ENCODE data around the gene TFF3. TPM values are rescaled to one million over a fixed set of nuclear protein-coding genes. Genes with fewer than 3 reads are reported as not detected.
A peak's percentile ranks its signal among the peaks of the same experiment; 100 is the strongest.
"Not testable (repeated sequence)": the region's sequence is repeated elsewhere in the genome, so short reads cannot be mapped to it uniquely, and the experiment has no call there.

The TFF3 gene
- total and polyA plus RNA-seq, 2 experiments from 2014 or later, result 1.2 to 3.3 TPM

DNA sequence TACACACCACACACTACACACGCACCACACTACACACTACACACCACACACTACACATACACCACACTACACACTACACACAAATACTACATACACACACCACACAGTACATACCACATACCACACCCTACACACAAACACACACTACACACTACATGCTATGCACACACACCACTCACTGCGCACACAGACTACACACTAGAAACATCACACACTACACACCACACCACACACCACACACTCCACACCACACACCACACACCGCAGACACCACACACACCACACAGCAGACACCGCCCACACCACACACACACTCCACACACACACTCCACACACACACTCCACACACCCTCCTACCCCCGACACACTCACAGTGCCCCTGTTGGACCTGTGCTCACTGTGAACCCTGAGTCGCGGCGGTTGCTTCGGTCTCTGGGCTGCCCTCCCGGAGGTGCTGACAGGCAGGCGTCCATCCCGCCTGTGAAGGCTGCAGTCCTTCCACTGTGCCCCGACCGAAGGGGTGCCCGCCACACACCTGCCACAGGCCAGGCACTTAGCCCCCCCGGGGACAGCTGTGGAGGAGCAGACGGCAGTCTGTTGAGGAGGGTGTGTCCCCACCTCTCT, 21.4 kb downstream of the TFF3 start:
- Mint-ChIP-seq H3K27me3 (ENCODE audit: insufficient read depth, low read depth, poor library complexity) (peaks cover 9% of the 10 kb centered on the region), H3K4me3 (no peak overlapping the region), H3K36me3 (ENCODE audit: low read depth) (peaks cover 10% of the 10 kb centered on the region), H3K27ac (no peak overlapping the region), H3K4me1 (peaks cover 11% of the 10 kb centered on the region), H3K9me3 (peaks cover 5% of the 10 kb centered on the region; the same call in 2 of the 3 replicates)
- Histone ChIP-seq H3K4me3 (no peak overlapping the region), H2AFZ (no peak overlapping the region), H3K9me2 (ENCODE audit: insufficient read depth) (no peaks in the 10 kb centered on the region), H3K79me2 (replicated peaks; ENCODE audit: insufficient read depth) (no peaks in the 10 kb centered on the region), H3K27ac (ENCODE audit: low read depth) (no peak overlapping the region), H3F3A (replicated peaks; ENCODE audit: low read depth) (no peaks in the 10 kb centered on the region), H4K20me1 (replicated peaks; ENCODE audit: insufficient read depth) (no peaks in the 10 kb centered on the region), H3K4me1 (ENCODE audit: insufficient read depth) (no peaks in the 10 kb centered on the region), H3K4me2 (no peak overlapping the region), H3K36me3 (ENCODE audit: insufficient read depth) (no peaks in the 10 kb centered on the region), H3K27me3 (ENCODE audit: insufficient read depth) (no peaks in the 10 kb centered on the region)
- DNase-seq (ENCODE audit: low spot score) (no peak), ATAC-seq (no peak)
- TF ChIP-seq, protein P1, sequence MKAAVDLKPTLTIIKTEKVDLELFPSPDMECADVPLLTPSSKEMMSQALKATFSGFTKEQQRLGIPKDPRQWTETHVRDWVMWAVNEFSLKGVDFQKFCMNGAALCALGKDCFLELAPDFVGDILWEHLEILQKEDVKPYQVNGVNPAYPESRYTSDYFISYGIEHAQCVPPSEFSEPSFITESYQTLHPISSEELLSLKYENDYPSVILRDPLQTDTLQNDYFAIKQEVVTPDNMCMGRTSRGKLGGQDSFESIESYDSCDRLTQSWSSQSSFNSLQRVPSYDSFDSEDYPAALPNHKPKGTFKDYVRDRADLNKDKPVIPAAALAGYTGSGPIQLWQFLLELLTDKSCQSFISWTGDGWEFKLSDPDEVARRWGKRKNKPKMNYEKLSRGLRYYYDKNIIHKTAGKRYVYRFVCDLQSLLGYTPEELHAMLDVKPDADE (IDR thresholded peaks at IDR 0.05), result no peak
- TF ChIP-seq STAT1 (IDR thresholded peaks at IDR 0.05; ENCODE audit: unreplicated experiment), result no peak
- no peak for TF ChIP-seq JUNB (IDR thresholded peaks at IDR 0.05; ENCODE audit: unreplicated experiment)

DNA sequence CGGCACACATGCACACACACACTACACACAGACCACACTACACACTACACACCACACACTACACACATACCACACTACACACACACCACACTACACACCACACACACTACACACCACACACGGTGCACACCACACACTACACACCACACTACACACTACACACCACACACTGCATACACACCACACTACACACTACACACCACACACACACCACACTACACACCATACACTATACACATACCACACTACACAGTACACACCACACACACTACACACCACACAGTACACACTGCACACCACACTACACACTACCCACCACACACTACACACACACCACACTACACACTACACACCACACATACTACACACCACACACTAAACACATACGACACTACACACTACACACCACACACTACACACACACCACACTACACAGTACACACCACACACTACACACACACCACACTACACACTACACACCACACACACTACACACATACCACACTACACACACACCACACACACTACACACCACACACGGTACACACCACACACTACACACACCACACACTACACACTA, 22.6 kb downstream of the TFF3 start:
- H3K79me2 ChIP-seq (replicated peaks; ENCODE audit: insufficient read depth); H2AFZ ChIP-seq; H3K27me3 ChIP-seq (ENCODE audit: insufficient read depth); H3K27ac ChIP-seq (ENCODE audit: low read depth); H3K36me3 ChIP-seq (ENCODE audit: insufficient read depth); H3K9me2 ChIP-seq (ENCODE audit: insufficient read depth); H3K4me3 Mint-ChIP-seq; H3F3A ChIP-seq (replicated peaks; ENCODE audit: low read depth); DNase-seq (ENCODE audit: low spot score); H3K4me1 ChIP-seq (ENCODE audit: insufficient read depth); H4K20me1 ChIP-seq (replicated peaks; ENCODE audit: insufficient read depth); H3K9me3 Mint-ChIP-seq; H3K27ac Mint-ChIP-seq; H3K4me3 ChIP-seq; H3K4me1 Mint-ChIP-seq; ATAC-seq; H3K4me2 ChIP-seq: not testable (repeated sequence)
- H3K36me3 Mint-ChIP-seq (ENCODE audit: low read depth), result peaks cover 19% of the 10 kb centered on the region
- peaks cover 11% of the 10 kb centered on the region for H3K27me3 Mint-ChIP-seq (ENCODE audit: insufficient read depth, low read depth, poor library complexity)

DNA sequence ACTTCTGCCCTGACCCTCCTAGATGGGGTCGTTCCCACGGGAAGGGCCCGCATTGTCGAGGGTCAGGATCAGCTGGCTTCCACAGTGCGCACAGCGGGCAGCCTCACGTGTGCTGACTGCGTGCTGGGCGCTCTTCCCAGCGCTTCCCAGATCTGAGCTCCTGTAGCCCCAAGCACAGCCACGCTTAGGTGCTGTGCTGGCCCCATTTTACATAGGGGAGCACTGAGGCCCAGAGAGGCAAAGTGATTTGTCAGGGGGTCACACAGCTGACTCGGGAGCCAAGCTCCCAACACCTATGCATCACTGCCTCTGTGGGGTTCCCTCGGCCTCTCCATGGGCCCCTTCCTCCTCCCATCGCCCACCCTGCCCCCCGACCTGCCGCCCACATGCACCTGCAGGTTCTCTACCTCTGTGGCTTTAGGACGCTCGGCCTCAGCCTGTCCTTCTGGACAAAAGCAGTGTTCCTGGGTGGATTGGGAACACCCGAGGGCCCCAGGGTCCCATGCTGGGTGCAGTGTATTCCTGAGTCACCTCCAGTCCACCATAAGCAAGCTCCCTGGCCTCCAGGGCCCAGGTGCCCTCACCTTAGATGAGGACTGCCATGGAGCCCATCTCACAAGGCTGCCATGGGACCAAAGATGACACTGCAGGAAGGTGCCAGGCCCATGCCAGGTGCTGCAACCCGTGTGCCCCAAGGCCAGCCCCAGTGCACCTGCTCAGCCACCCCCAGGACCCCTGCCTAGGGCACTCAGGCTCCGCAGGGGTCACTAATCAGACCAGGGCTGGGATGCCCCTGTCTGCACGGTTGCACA, 23.3 kb downstream of the TFF3 start:
- H2AFZ ChIP-seq, result no peak overlapping the region
- peak; percentile 22; the same call in 1 of the 3 replicates for ATAC-seq
- H3F3A ChIP-seq (replicated peaks; ENCODE audit: low read depth), result no peaks in the 10 kb centered on the region
- H3K9me2 ChIP-seq (ENCODE audit: insufficient read depth), result no peaks in the 10 kb centered on the region
- no peak for DNase-seq (ENCODE audit: low spot score)
- Mint-ChIP-seq H3K9me3 (peaks cover 9% of the 10 kb centered on the region; the same call in 2 of the 3 replicates), H3K4me3 (no peak overlapping the region), H3K36me3 (ENCODE audit: low read depth) (peaks cover 23% of the 10 kb centered on the region), H3K4me1 (peaks cover 2% of the 10 kb centered on the region; the same call in 2 of the 3 replicates), H3K27ac (no peak overlapping the region), H3K27me3 (ENCODE audit: insufficient read depth, low read depth, poor library complexity) (peaks cover 11% of the 10 kb centered on the region)
- no peaks in the 10 kb centered on the region for H3K27me3 ChIP-seq (ENCODE audit: insufficient read depth)
- TF ChIP-seq NANOG (IDR thresholded peaks at IDR 0.05; ENCODE audit: borderline replicate concordance) (no peak), EZH2phosphoT487 (IDR thresholded peaks at IDR 0.05; ENCODE audit: unreplicated experiment) (no peak), ZNF331 (CRISPR knock-in tag; IDR thresholded peaks at IDR 0.05; ENCODE audit: low read depth) (no peak), CREB1 (CRISPR knock-in tag; IDR thresholded peaks at IDR 0.05; ENCODE audit: low read depth) (no peak), STAT1 (IDR thresholded peaks at IDR 0.05; ENCODE audit: unreplicated experiment) (no peak), EZH2 (IDR thresholded peaks at IDR 0.05; ENCODE audit: low read depth, unreplicated experiment) (no peak), ZNF114 (CRISPR knock-in tag; IDR thresholded peaks at IDR 0.05) (no peak)
- TF ChIP-seq, protein P2, sequence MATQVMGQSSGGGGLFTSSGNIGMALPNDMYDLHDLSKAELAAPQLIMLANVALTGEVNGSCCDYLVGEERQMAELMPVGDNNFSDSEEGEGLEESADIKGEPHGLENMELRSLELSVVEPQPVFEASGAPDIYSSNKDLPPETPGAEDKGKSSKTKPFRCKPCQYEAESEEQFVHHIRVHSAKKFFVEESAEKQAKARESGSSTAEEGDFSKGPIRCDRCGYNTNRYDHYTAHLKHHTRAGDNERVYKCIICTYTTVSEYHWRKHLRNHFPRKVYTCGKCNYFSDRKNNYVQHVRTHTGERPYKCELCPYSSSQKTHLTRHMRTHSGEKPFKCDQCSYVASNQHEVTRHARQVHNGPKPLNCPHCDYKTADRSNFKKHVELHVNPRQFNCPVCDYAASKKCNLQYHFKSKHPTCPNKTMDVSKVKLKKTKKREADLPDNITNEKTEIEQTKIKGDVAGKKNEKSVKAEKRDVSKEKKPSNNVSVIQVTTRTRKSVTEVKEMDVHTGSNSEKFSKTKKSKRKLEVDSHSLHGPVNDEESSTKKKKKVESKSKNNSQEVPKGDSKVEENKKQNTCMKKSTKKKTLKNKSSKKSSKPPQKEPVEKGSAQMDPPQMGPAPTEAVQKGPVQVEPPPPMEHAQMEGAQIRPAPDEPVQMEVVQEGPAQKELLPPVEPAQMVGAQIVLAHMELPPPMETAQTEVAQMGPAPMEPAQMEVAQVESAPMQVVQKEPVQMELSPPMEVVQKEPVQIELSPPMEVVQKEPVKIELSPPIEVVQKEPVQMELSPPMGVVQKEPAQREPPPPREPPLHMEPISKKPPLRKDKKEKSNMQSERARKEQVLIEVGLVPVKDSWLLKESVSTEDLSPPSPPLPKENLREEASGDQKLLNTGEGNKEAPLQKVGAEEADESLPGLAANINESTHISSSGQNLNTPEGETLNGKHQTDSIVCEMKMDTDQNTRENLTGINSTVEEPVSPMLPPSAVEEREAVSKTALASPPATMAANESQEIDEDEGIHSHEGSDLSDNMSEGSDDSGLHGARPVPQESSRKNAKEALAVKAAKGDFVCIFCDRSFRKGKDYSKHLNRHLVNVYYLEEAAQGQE (IDR thresholded peaks at IDR 0.05; ENCODE audit: unreplicated experiment), result no peak
- TF ChIP-seq, protein P3, sequence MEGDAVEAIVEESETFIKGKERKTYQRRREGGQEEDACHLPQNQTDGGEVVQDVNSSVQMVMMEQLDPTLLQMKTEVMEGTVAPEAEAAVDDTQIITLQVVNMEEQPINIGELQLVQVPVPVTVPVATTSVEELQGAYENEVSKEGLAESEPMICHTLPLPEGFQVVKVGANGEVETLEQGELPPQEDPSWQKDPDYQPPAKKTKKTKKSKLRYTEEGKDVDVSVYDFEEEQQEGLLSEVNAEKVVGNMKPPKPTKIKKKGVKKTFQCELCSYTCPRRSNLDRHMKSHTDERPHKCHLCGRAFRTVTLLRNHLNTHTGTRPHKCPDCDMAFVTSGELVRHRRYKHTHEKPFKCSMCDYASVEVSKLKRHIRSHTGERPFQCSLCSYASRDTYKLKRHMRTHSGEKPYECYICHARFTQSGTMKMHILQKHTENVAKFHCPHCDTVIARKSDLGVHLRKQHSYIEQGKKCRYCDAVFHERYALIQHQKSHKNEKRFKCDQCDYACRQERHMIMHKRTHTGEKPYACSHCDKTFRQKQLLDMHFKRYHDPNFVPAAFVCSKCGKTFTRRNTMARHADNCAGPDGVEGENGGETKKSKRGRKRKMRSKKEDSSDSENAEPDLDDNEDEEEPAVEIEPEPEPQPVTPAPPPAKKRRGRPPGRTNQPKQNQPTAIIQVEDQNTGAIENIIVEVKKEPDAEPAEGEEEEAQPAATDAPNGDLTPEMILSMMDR (conservative IDR thresholded peaks at IDR 0.05; ENCODE audit: low read depth in 2 of 2), result no peak
- no peak overlapping the region for H3K4me2 ChIP-seq
- no peak overlapping the region for H3K4me3 ChIP-seq
- no peaks in the 10 kb centered on the region for H3K79me2 ChIP-seq (replicated peaks; ENCODE audit: insufficient read depth)
- no peaks in the 10 kb centered on the region for H4K20me1 ChIP-seq (replicated peaks; ENCODE audit: insufficient read depth)
- H3K27ac ChIP-seq (ENCODE audit: low read depth), result no peak overlapping the region
- no peaks in the 10 kb centered on the region for H3K36me3 ChIP-seq (ENCODE audit: insufficient read depth)
- no peaks in the 10 kb centered on the region for H3K4me1 ChIP-seq (ENCODE audit: insufficient read depth)

All from GM23338 (cell line).